Measurements from ENCODE around the gene KIF25. TPM values are rescaled to one million over a fixed set of nuclear protein-coding genes. Genes with fewer than 3 reads are reported as not detected.

KIF25 gene
- total RNA-seq, 1 experiment from 2014 or later: 0.59 TPM

- DNase-seq: no peak
- no peaks in the 10 kb centered on the region for H3K79me2 ChIP-seq (ENCODE audit: insufficient read depth, low read length)
- H4K20me1 ChIP-seq (ENCODE audit: control insufficient read depth, insufficient read depth, insufficient read length): no peaks in the 10 kb centered on the region
- no peak overlapping the region for H3K4me3 Mint-ChIP-seq
- no peak overlapping the region for H3T11ph ChIP-seq (ENCODE audit: low read length)
- TF ChIP-seq, protein P1, sequence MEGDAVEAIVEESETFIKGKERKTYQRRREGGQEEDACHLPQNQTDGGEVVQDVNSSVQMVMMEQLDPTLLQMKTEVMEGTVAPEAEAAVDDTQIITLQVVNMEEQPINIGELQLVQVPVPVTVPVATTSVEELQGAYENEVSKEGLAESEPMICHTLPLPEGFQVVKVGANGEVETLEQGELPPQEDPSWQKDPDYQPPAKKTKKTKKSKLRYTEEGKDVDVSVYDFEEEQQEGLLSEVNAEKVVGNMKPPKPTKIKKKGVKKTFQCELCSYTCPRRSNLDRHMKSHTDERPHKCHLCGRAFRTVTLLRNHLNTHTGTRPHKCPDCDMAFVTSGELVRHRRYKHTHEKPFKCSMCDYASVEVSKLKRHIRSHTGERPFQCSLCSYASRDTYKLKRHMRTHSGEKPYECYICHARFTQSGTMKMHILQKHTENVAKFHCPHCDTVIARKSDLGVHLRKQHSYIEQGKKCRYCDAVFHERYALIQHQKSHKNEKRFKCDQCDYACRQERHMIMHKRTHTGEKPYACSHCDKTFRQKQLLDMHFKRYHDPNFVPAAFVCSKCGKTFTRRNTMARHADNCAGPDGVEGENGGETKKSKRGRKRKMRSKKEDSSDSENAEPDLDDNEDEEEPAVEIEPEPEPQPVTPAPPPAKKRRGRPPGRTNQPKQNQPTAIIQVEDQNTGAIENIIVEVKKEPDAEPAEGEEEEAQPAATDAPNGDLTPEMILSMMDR (conservative IDR thresholded peaks at IDR 0.05): no peak
- H3K4me1 ChIP-seq (ENCODE audit: insufficient read depth, low read length): peaks cover 4% of the 10 kb centered on the region; the same call in 1 of the 2 replicates
- WGBS (ENCODE audit: extremely low coverage, insufficient read length, low lambda C conversion rate): no CpG with 5 or more reads among the region's 14 CpGs
- H2AFZ ChIP-seq (ENCODE audit: low read length): no peak overlapping the region
- no peak overlapping the region for H2BK15ac ChIP-seq (ENCODE audit: low read depth, low read length)
- H4K5ac ChIP-seq (ENCODE audit: insufficient read length, low read depth, low read length): no peak overlapping the region
- H4K91ac ChIP-seq (ENCODE audit: insufficient read length, low read depth, low read length): no peak overlapping the region
- H3K23ac ChIP-seq (ENCODE audit: insufficient read length, low read depth, low read length): no peak overlapping the region
- no peak overlapping the region for H2BK5ac ChIP-seq (ENCODE audit: insufficient read length, low read length)
- peaks cover 12% of the 10 kb centered on the region for H3K27me3 Mint-ChIP-seq (ENCODE audit: low read depth)
- peaks cover 38 to 42% of the 10 kb centered on the region in 2 experiments for H3K4me1 Mint-ChIP-seq
- no peak overlapping the region for H2BK12ac ChIP-seq (ENCODE audit: insufficient read length, low read depth, low read length)
- no peaks in the 10 kb centered on the region for H3K79me1 ChIP-seq (ENCODE audit: insufficient read depth, low read depth, low read length, poor library complexity, severe bottlenecking)
- no peaks in the 10 kb centered on the region for H3K9me3 ChIP-seq (ENCODE audit: control insufficient read depth, low read depth, low read length)
- no peak overlapping the region for H2AK5ac ChIP-seq (ENCODE audit: insufficient read length, low read length)
- H3K27ac ChIP-seq (ENCODE audit: insufficient read length, low read depth, low read length): no peak overlapping the region
- H2BK120ac ChIP-seq (ENCODE audit: low read depth, low read length, poor library complexity, severe bottlenecking): no peak overlapping the region
- peaks cover 0 to 1% (median 0%) of the 10 kb centered on the region in 3 experiments; a peak in 1 of 7 replicates for H3K36me3 Mint-ChIP-seq (ENCODE audit: insufficient read depth in 1 of 3, low read depth in 3 of 3)
- no peak overlapping the region for H3K14ac ChIP-seq (ENCODE audit: insufficient read depth, low read length)
- H3K9ac ChIP-seq (ENCODE audit: extremely low read depth, insufficient read length, low read length): no peak overlapping the region
- H3K18ac ChIP-seq (ENCODE audit: insufficient read length, low read depth, low read length): no peak overlapping the region
- no peak overlapping the region for H3K4ac ChIP-seq (ENCODE audit: low read depth, low read length)
- H3K9me3 Mint-ChIP-seq: peaks cover 10 to 13% of the 10 kb centered on the region in 2 experiments; a peak in 4 of 5 replicates
- no peak overlapping the region for H4K8ac ChIP-seq (replicated peaks; ENCODE audit: insufficient read length, low read depth, low read length)
- H3K23me2 ChIP-seq (ENCODE audit: insufficient read length, low read depth, low read length, poor library complexity, severe bottlenecking): peaks cover 3% of the 10 kb centered on the region
- H3K56ac ChIP-seq (ENCODE audit: insufficient read length, low read depth, low read length): no peak overlapping the region
- H3K4me2 ChIP-seq (ENCODE audit: insufficient read depth, insufficient read length, low read length): no peak overlapping the region
- no peak overlapping the region; a peak in 1 of 7 replicates for H3K27ac Mint-ChIP-seq
- no peak overlapping the region for H2BK20ac ChIP-seq (ENCODE audit: low read depth, low read length, poor library complexity, severe bottlenecking)
- no peaks in the 10 kb centered on the region for H3K27me3 ChIP-seq (ENCODE audit: insufficient read depth, low read length)
These were observed 34.0 kb downstream of the KIF25 start for GRCh38 chr6:168031411-168031971.

Data from H9 (cell line).